SU-DHL-6 (cell line): ENCODE results near the gene PTPRK.

Source experiments
- H2AFZ ChIP-seq: fragments of 200-600 bp; sonication (generic); 2 replicates; pipeline ENCODE4 v1.6.1; 2014; ENCODE audit warnings: low read depth, mild to moderate bottlenecking, moderate library complexity, mixed read lengths, antibody characterized with exemption, low read length; ENCODE audit not compliant: severe bottlenecking
- H3F3A ChIP-seq: fragments of 200-600 bp; shearing (Covaris generic); 2 replicates; pipeline ENCODE4 v1.6.0; 2016; ENCODE audit warnings: antibody characterized with exemption, mild to moderate bottlenecking; ENCODE audit not compliant: insufficient read depth
- H3K27ac ChIP-seq: fragments of 200-600 bp; sonication (generic); 2 replicates; pipeline ENCODE4 v1.5.1; 2016; ENCODE audit warnings: low read depth, mild to moderate bottlenecking, low read length, moderate library complexity, mixed read lengths
- H3K27me3 ChIP-seq: fragments of 200-600 bp; sonication (generic), shearing (Covaris generic); 2 replicates; pipeline ENCODE4 v1.6.0; 2014; ENCODE audit warnings: mild to moderate bottlenecking, low read length
- H3K36me3 ChIP-seq: fragments of 200-600 bp; sonication (generic); 2 replicates; pipeline ENCODE4 v1.6.1; 2014; ENCODE audit warnings: mild to moderate bottlenecking, low read length, mixed read lengths
- H3K4me2 ChIP-seq: fragments of 300-600, 200-600 bp; shearing (Covaris generic), sonication (generic); 2 replicates; pipeline ENCODE4 v1.6.0; 2014; ENCODE audit warnings: low read length, low read depth, mild to moderate bottlenecking; ENCODE audit not compliant: poor library complexity, severe bottlenecking
- H3K4me3 ChIP-seq: fragments of 200-600 bp; sonication (generic); 2 replicates; pipeline ENCODE4 v1.5.1; 2014; ENCODE audit warnings: antibody characterized with exemption, low read length, mild to moderate bottlenecking, mixed read lengths; ENCODE audit not compliant: insufficient read depth, poor library complexity, severe bottlenecking
- H3K79me2 ChIP-seq: fragments of 200-600 bp; sonication (generic); 2 replicates; pipeline ENCODE4 v1.6.1; 2014; ENCODE audit warnings: mild to moderate bottlenecking, low read length, moderate library complexity; ENCODE audit not compliant: insufficient read depth
- H3K9ac ChIP-seq: fragments of 200-600 bp; sonication (generic); 2 replicates; pipeline ENCODE4 v1.7.0; 2014; ENCODE audit warnings: mild to moderate bottlenecking, low read length
- H3K9me2 ChIP-seq: fragments of 200-600 bp; sonication (generic); replicated peaks from 2 replicates; pipeline ENCODE4 v1.6.1; 2014; ENCODE audit warnings: low read length; ENCODE audit not compliant: insufficient read depth
- H3K9me3 ChIP-seq: fragments of 200-600 bp; sonication (generic); 2 replicates; pipeline ENCODE4 v1.6.1; 2014; ENCODE audit warnings: low read length, mixed read lengths; ENCODE audit not compliant: insufficient read depth
- H4K20me1 ChIP-seq: fragments of 200-600 bp; sonication (generic); 2 replicates; pipeline ENCODE4 v1.6.1; 2014; ENCODE audit warnings: low read depth, mild to moderate bottlenecking, antibody characterized with exemption, low read length, moderate library complexity, mixed read lengths
- EZH2phosphoT487 ChIP-seq: fragments of 200-600 bp; sonication (generic), shearing (Covaris generic); conservative IDR thresholded peaks from 2 replicates; pipeline ENCODE4 v1.6.1; 2018; ENCODE audit warnings: mild to moderate bottlenecking, antibody characterized with exemption, low read length, moderate library complexity, mixed read lengths
- TF ChIP-seq, protein P1 (sequence below): fragments of 200-600 bp; sonication (generic); IDR thresholded peaks from one replicate; pipeline ENCODE4 v1.5.1; 2017; ENCODE audit warnings: antibody characterized with exemption, mild to moderate bottlenecking, low read length, moderate library complexity; ENCODE audit not compliant: insufficient read depth, poor library complexity, severe bottlenecking

PTPRK gene

DNA sequence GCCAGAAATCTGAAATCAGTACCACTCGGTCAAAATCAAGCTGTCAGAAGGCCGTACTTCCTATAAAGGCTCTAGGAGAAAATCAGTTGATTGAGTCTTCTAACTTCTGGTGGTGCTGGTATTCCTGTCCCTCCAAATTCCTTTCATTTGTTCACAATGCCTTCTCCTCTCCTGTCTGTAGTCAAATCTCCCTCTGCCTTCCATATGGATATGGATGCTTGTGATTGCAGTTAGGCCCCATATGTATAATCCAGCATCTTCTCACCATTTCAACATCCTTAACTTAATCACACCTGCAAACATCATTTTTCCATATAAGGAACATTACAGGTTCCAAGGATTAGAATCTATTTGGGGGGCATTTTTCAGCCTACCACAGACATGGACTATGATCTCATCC, 331.7 kb downstream of the PTPRK start:
- H3K9me2 ChIP-seq, result no peaks in the 10 kb centered on the region
- no peaks in the 10 kb centered on the region for H3K79me2 ChIP-seq
- no peaks in the 10 kb centered on the region for H3F3A ChIP-seq
- no peak overlapping the region for H3K9ac ChIP-seq
- no peak overlapping the region for H3K4me2 ChIP-seq
- H3K4me3 ChIP-seq, result no peak overlapping the region
- no peaks in the 10 kb centered on the region for H3K9me3 ChIP-seq
- no peaks in the 10 kb centered on the region for H3K27me3 ChIP-seq
- H4K20me1 ChIP-seq, result no peaks in the 10 kb centered on the region
- TF ChIP-seq EZH2phosphoT487, result no peak
- TF ChIP-seq, protein P1, sequence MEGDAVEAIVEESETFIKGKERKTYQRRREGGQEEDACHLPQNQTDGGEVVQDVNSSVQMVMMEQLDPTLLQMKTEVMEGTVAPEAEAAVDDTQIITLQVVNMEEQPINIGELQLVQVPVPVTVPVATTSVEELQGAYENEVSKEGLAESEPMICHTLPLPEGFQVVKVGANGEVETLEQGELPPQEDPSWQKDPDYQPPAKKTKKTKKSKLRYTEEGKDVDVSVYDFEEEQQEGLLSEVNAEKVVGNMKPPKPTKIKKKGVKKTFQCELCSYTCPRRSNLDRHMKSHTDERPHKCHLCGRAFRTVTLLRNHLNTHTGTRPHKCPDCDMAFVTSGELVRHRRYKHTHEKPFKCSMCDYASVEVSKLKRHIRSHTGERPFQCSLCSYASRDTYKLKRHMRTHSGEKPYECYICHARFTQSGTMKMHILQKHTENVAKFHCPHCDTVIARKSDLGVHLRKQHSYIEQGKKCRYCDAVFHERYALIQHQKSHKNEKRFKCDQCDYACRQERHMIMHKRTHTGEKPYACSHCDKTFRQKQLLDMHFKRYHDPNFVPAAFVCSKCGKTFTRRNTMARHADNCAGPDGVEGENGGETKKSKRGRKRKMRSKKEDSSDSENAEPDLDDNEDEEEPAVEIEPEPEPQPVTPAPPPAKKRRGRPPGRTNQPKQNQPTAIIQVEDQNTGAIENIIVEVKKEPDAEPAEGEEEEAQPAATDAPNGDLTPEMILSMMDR, result no peak
- H3K27ac ChIP-seq, result no peak overlapping the region
- no peak overlapping the region for H2AFZ ChIP-seq
- no peaks in the 10 kb centered on the region for H3K36me3 ChIP-seq

DNA sequence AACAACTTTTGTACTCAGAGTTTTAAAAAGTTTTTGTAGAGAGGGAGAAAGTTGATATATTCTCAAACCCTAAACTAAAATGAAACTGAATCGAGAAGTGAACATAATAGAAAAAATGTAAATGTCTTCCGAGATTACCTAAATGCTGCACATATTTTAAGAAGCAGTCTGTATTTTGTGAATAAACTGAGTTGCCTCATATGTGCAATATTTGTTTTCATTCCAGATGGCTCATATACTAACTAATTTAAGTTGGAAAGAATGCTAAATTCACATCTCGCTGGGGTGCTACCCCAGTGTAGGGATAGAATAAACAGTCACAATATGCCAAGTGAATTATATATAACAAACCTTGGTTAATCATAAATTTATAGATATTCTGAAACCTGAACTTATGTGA, 333.7 kb downstream of the PTPRK start:
- H3K27ac ChIP-seq, result no peak overlapping the region
- H3K27me3 ChIP-seq, result no peaks in the 10 kb centered on the region

DNA sequence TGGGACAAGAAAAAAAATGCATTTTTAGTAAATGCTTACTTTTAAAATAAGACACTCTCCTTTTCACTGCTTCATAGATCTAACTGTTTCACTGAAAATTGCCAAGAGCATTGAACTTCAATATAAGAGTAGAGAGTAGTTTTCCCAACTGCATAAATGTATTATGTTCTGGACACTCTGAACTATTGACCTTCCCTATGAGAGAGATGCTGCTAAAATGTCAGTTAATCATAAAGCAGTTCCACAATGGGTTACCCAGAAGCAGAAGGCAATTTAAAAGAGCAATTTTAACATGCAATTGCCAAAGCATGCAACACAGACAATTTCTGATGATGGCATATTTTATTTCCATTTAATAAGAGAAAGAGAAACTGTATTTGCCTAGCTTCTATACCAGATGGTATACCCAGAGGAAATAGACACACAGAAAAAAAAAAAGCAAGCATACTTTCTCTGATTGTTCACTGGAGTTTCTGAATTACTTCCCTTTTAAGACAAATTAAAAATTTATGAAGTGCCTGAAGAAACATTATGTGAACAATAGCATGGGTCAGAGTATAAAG, 340.4 kb downstream of the PTPRK start:
- Histone ChIP-seq H3K4me2 (no peak overlapping the region), H3K9ac (no peak overlapping the region), H2AFZ (no peak overlapping the region)

More for the DNA sequence above, 333.7 kb downstream of the PTPRK start:
- Histone ChIP-seq H3K79me2 (no peaks in the 10 kb centered on the region), H4K20me1 (no peaks in the 10 kb centered on the region), H3K9ac (no peak overlapping the region), H2AFZ (no peak overlapping the region), H3K36me3 (no peaks in the 10 kb centered on the region), H3F3A (no peaks in the 10 kb centered on the region), H3K9me2 (no peaks in the 10 kb centered on the region), H3K4me2 (no peak overlapping the region), H3K9me3 (no peaks in the 10 kb centered on the region), H3K4me3 (no peak overlapping the region)
- TF ChIP-seq, protein P1, result no peak

More for the DNA sequence above, 340.4 kb downstream of the PTPRK start:
- TF ChIP-seq EZH2phosphoT487, result no peak
- TF ChIP-seq, protein P1, result no peak
- H3F3A ChIP-seq, result no peaks in the 10 kb centered on the region
- no peaks in the 10 kb centered on the region for H3K27me3 ChIP-seq
- H3K9me2 ChIP-seq, result no peaks in the 10 kb centered on the region
- H3K27ac ChIP-seq, result no peak overlapping the region
- H3K36me3 ChIP-seq, result no peaks in the 10 kb centered on the region
- no peaks in the 10 kb centered on the region for H4K20me1 ChIP-seq
- H3K9me3 ChIP-seq, result no peaks in the 10 kb centered on the region
- H3K79me2 ChIP-seq, result no peaks in the 10 kb centered on the region
- no peak overlapping the region for H3K4me3 ChIP-seq
